ENCODE results near the gene SLC25A18.
"Not testable (repeated sequence)": the region's sequence is repeated elsewhere in the genome, so short reads cannot be mapped to it uniquely, and the experiment has no call there.

SLC25A18 gene

GRCh38 chr22:17562906-17563870 is at the start of gene SLC25A18:
SLC25A18 (plus strand) TSS chr22:17563498; CDS start chr22:17579945, 16,447 bp downstream.
- no peak for FAIRE-seq

- FAIRE-seq = no peak
These were observed 49.7 kb upstream of the SLC25A18 start for GRCh38 chr22:17513612-17514011.

- no peak for FAIRE-seq
These were observed 49.2 kb upstream of the SLC25A18 start for GRCh38 chr22:17514084-17514483.

GRCh38 chr22:17518406-17518805 is 44.9 kb upstream of the SLC25A18 start:
- no peak for FAIRE-seq

- FAIRE-seq = not testable (repeated sequence)
These were observed 41.3 kb upstream of the SLC25A18 start for GRCh38 chr22:17521971-17522370.

GRCh38 chr22:17523925-17524324 is 39.4 kb upstream of the SLC25A18 start:
- FAIRE-seq = no peak

- no peak for FAIRE-seq
These were observed 27.0 kb upstream of the SLC25A18 start for GRCh38 chr22:17536269-17536668.

GRCh38 chr22:17537155-17537554 is 26.1 kb upstream of the SLC25A18 start:
- FAIRE-seq = no peak

- no peak for FAIRE-seq
These were observed 22.8 kb upstream of the SLC25A18 start for GRCh38 chr22:17540481-17540880.

GRCh38 chr22:17541476-17541875 is 21.8 kb upstream of the SLC25A18 start:
- FAIRE-seq = no peak

- no peak for FAIRE-seq
These were observed 20.8 kb upstream of the SLC25A18 start for GRCh38 chr22:17542452-17542851.

- FAIRE-seq = no peak
These were observed 15.1 kb upstream of the SLC25A18 start for GRCh38 chr22:17548010-17548755.

- FAIRE-seq = no peak
These were observed 14.6 kb upstream of the SLC25A18 start for GRCh38 chr22:17548756-17549035.

- FAIRE-seq = no peak
These were observed 14.1 kb upstream of the SLC25A18 start for GRCh38 chr22:17549183-17549582.

GRCh38 chr22:17549655-17550054 is 13.6 kb upstream of the SLC25A18 start:
- FAIRE-seq = no peak

- no peak for FAIRE-seq
These were observed 10.6 kb upstream of the SLC25A18 start for GRCh38 chr22:17552737-17553136.

GRCh38 chr22:17554814-17555213 is 8.5 kb upstream of the SLC25A18 start:
- no peak for FAIRE-seq

GRCh38 chr22:17559188-17559587 is 4.1 kb upstream of the SLC25A18 start:
- FAIRE-seq = no peak

- FAIRE-seq = no peak
These were observed 666 bp downstream of the SLC25A18 start for GRCh38 chr22:17563936-17564391.

GRCh38 chr22:17566016-17566687 is 2.9 kb downstream of the SLC25A18 start:
- not testable (repeated sequence) for FAIRE-seq

- FAIRE-seq = no peak
These were observed 3.5 kb downstream of the SLC25A18 start for GRCh38 chr22:17566776-17567175.

- FAIRE-seq = no peak
These were observed 6.7 kb downstream of the SLC25A18 start for GRCh38 chr22:17569971-17570511.

Measured in islet of Langerhans (tissue), 1 donor.